ENCODE measurements around the gene LARGE1.

DNA sequence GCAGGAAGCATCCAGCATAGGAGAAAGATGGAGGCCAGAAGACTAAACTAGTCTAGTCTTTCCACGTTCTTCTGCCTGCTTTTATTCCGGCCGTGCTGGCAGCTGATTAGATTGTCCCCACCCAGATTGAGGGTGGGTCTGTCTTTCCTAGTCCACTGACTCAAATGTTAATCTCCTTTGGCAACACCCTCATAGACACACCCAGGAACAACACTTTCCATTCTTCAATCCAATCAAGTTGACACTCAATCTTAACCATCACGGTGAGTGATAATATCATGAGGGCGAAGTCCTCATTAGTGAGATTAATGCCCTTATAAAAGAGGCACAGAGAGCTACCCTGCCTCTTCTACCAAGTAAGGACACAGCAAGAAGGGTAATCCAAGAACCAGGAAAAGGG is 424.2 kb downstream of the LARGE1 start:
- TF ChIP-seq, protein P1, sequence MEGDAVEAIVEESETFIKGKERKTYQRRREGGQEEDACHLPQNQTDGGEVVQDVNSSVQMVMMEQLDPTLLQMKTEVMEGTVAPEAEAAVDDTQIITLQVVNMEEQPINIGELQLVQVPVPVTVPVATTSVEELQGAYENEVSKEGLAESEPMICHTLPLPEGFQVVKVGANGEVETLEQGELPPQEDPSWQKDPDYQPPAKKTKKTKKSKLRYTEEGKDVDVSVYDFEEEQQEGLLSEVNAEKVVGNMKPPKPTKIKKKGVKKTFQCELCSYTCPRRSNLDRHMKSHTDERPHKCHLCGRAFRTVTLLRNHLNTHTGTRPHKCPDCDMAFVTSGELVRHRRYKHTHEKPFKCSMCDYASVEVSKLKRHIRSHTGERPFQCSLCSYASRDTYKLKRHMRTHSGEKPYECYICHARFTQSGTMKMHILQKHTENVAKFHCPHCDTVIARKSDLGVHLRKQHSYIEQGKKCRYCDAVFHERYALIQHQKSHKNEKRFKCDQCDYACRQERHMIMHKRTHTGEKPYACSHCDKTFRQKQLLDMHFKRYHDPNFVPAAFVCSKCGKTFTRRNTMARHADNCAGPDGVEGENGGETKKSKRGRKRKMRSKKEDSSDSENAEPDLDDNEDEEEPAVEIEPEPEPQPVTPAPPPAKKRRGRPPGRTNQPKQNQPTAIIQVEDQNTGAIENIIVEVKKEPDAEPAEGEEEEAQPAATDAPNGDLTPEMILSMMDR (IDR thresholded peaks at IDR 0.05) = no peak
- TF ChIP-seq POLR2A (IDR thresholded peaks at IDR 0.05) = no peak
